Sigmoid colon (tissue), 4 donors: ENCODE results near the gene C14orf132.

Experiments
- POLR2AphosphoS5 ChIP-seq, 4 donors: sonication (generic); formaldehyde crosslinking; IDR thresholded peaks; one replicate each; pipeline ENCODE4 v1.6.1; 2017; ENCODE audit warnings: antibody characterized with exemption in 4 of 4
- TF ChIP-seq, protein P1 (sequence below), 4 experiments: fragments of 450-650 bp in 3 of 4; fragments of 200-600 bp in 1 of 4; IDR thresholded peaks; one replicate each; pipeline ENCODE4 v1.5.1; 2016 to 2019; ENCODE audit warnings: antibody characterized with exemption in 4 of 4, mild to moderate bottlenecking in 3 of 4, moderate library complexity in 2 of 4

DNA sequence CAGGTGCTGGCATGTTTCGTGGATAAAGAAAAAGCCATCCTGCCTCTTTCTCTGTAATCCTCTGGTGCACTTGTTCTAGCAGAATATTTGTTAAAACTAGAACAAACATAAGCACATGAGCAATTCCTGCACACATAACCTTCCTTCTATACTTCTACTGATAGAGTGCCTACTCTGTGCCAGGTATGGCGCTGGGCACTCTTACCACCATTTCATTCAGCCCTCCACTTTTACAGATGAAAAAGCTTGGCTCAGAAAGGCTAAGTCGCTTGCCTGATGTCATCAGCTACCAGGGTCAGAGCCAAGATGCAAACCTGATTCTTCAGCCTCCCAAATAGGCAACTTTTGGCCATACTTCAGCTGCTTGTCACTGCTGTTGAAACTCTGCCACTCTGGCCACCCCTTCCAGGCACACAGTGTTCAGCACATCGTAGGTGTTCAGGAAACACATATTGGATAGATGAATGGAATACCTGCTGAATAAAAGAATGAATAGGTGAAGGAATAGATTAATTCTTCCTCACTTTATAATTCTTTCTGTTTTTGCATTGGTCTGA lies 10.0 kb upstream of the C14orf132 start:
- TF ChIP-seq POLR2AphosphoS5 (IDR thresholded peaks at IDR 0.05), result peak in 3 of 4 donors; percentile 24 to 64 (median 42)
- TF ChIP-seq, protein P1, sequence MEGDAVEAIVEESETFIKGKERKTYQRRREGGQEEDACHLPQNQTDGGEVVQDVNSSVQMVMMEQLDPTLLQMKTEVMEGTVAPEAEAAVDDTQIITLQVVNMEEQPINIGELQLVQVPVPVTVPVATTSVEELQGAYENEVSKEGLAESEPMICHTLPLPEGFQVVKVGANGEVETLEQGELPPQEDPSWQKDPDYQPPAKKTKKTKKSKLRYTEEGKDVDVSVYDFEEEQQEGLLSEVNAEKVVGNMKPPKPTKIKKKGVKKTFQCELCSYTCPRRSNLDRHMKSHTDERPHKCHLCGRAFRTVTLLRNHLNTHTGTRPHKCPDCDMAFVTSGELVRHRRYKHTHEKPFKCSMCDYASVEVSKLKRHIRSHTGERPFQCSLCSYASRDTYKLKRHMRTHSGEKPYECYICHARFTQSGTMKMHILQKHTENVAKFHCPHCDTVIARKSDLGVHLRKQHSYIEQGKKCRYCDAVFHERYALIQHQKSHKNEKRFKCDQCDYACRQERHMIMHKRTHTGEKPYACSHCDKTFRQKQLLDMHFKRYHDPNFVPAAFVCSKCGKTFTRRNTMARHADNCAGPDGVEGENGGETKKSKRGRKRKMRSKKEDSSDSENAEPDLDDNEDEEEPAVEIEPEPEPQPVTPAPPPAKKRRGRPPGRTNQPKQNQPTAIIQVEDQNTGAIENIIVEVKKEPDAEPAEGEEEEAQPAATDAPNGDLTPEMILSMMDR (IDR thresholded peaks at IDR 0.05), result no peak
